GM21360 (cell line): ENCODE results near the gene UBE2C.
A peak's percentile ranks its signal among the peaks of the same experiment; 100 is the strongest.

Source experiments
- ATAC-seq: cut with Tn5 transposase; IDR thresholded peaks from one replicate; pipeline ENCODE4 v1.9.1; 2021; ENCODE audit warnings: mild to moderate bottlenecking, moderate library complexity; ENCODE audit not compliant: unreplicated experiment

Gene UBE2C

DNA sequence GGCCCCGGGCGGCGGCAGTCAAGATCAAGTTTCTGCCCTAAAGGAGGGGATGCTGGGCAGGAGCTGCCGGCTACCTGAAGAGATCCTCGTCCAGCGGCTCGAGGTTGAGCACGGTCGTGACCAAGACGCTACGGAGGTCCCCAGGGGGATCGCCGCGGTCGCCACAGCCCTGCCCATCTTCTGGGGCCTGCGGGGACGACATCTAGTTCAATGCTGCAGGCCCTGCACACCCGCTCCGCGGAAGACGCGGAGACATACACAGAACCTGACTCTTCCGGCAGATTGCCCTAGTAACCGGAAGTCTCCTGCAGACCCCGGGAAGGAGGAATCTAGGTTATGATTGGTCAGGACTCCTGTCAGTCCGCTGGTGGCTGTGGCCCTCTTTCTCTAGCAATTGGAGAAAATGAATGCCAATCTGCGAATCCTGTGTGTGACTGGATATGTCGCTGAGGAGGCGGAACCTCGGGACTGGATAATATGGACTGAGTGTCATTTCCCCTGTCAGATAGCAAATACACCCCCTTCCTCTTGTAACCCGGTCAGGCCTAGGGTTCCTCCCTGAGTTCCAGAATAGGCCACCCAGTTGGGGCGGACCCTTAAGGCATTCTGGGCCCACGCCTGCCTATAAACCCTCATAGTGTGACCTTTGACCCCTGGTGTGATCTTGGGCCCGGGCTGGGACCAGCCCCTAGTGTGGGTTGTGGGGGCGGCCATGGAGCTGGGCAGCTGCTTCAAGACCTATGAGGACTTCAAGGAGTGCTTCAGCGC, 44.9 kb downstream of the UBE2C start, which contains the start of the genes ACOT8 and ZSWIM3:
ACOT8 (minus strand) TSS at position 279 of the 768 bp plus-strand sequence; CDS start at position 202, 77 bp downstream.
ZSWIM3 (plus strand) TSS at position 501 of the 768 bp plus-strand sequence; CDS start at position 713, 212 bp downstream.
- ATAC-seq, result peak; percentile 94

DNA sequence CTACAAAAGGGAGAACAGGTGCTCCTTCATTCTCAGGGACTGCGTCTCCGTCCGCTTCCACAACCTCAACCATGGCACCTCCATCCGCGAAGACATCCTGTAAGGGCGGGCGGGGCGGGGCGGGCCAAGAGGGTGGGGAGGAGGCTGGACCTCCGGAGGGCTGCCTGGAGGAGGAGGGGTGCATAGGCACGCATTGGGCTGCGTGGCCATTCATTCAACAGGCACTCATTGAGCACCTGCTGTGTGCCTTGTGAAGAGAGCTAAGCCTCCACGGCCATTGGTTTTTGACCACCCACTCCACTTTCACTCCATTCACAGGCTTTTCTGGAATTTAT, 45.4 kb downstream of the UBE2C start:
- peak; percentile 15 for ATAC-seq

DNA sequence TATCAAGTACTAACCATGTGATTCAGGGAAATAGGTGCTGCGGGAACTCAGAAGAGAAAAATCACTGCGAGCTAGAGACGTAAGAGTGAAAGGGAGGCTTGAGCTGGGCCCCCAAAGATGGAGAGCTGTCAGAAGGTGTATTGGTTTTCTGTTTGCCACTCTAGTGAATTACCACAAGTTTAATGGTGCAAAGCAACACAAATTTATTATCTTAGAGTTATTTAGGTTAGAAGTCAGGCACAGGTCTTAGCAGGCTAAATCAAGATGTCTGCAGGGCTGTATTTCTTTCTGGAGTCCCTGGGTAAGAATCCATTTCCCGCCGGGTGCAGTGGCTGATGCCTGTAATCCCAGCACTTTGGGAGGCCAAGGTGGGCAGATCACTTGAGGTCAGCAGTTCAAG, 47.5 kb downstream of the UBE2C start:
- no peak for ATAC-seq

DNA sequence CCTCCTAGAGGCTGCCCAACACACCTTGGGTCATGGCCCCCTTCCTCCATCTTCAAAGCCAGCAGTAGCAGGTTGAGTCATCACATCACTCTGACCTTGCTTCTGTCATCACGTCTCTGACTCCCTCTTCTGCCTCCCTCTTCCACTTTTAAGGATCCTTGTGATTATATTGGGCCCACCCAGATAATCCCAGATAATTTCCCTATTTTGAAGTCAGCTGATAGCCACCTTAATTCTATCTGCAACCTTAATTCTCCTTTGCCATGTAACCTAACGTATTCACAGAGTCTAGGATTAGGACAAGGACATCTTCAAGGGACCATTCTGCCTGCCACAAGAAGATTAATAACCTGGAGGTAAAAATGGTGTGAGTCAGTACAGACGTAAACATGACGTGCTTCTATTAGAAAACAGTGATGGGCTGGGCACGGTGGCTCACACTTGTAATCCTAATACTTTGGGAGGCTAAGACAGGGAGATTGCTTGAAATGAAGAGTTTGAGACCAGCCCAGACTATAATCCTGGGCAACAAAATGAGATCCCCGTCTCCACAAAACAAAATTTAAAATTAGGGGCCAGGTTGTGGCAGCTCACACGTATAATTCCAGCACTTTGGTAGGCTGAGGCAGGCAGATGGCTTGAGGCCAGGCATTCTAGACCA, 48.2 kb downstream of the UBE2C start:
- no peak for ATAC-seq

DNA sequence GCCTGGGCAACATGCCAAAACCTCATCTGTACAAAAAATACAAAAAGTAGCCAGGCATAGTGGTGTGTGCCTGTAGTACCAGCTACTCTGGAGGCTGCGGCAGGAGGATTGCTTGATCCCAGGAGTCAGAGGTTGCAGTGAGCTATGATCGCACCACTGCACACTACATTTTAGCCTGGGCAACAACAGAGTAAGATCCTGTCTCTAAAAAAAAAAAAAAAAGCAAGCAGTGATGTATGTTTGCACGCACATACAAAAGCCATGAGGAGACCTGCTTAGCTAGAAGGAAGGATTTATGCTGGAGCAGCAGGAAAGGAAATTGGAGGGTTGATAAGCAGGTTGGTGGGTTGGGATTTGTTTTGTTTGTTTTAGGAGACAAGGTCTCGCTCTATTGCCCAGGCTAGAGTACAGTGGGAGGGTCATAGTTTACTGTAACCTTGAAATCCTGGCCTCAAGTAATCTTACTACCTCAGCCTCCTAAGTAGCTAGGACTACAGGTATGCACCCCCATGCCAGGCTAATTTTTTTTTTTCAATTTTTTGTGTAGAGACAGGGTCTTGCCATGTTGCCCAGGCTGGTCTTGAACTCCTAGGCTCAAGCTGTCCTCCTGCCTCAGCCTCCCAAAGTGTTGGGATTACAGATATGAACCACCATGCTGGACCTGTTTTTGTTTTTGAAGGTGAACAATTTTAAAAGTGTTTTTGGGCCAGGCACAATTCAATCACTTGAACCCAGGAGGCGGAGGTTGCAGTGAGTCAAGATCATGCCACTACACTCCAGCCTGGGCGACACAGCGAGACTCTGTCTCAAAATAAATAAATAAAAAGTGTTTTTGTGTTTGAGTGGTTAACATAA, 49.0 kb downstream of the UBE2C start:
- ATAC-seq, result no peak

DNA sequence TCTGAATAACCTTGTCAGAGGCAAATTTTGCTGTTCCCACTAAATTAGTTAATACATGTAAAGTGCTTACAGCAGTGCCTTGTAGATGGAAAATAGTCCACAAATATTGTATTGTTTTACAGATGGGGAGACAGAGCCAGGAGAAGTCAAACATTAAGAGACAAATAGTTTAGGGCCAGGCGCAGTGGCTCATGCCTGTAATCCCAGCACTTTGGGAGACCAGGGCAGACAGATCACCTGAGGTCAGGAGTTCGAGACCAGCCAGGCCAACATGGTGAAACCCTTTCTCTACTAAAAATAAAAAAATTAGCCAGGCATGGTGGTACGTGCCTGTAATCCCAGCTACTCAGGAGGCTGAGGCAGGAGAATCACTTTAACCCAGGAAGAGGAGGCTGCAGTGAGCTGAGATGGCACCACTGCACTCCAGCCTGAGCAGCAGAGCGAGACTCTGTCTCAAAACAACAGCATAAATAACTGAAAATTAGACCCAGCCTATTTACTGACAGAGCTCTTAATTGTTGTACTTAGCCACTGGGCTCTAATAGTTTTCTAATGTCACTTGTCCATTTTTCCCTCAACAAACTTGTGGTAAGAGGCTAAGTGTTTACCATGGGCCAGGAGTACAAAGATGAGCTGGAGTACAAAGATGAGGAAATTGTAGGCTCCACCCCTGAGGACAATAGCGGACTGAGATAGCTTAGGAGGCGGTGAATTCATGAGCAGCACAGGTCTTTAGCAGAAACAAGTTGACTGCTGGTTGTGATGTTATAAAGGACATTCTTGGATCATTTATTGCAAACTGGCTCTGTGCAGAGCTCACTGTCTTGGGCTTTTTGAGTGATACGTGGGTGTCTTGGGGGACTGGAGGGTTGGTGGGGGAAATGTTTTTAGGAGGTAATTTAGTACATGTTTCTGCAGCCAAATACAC, 51.4 kb downstream of the UBE2C start:
- no peak for ATAC-seq

DNA sequence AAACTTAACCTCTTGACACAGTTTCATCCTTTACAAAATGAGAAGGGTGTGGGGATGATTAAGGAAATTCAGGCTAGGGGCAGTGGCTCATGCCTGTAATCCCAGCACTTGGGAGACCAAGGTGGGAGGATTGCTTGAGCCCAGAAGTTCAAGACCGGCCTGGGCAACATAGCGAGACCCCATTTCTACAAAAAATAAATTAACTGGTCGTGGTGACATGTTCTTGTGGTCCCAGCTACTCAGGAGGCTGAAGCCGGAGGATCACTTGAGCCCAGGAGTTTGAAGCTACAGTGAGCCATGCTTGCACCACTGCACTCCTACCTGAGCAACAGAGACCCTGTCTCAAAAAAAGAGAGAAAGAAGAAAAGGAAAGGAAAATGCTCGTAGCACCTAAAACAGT, 54.0 kb downstream of the UBE2C start:
- no peak for ATAC-seq
